Kidney epithelial cell (primary cell): ENCODE data around the gene LRAT. TPM values are rescaled to one million over a fixed set of nuclear protein-coding genes. Genes with fewer than 3 reads are reported as not detected.
"Not testable (repeated sequence)": the region's sequence is repeated elsewhere in the genome, so short reads cannot be mapped to it uniquely, and the experiment has no call there.

Source experiments
- DNase-seq: peaks from one replicate; pipeline ENCODE4 v3.0.0-alpha.2; 2010; ENCODE audit warnings: low read depth
- H3K27me3 ChIP-seq: 2 replicates; pipeline ENCODE4 v1.6.0; 2011; ENCODE audit warnings: low read length; ENCODE audit not compliant: control insufficient read depth, insufficient read depth
- H3K36me3 ChIP-seq: 2 replicates; pipeline ENCODE4 v1.5.1; 2011; ENCODE audit warnings: low read length; ENCODE audit not compliant: control insufficient read depth, insufficient read depth
- H3K4me3 ChIP-seq: 2 replicates; pipeline ENCODE4 v1.5.1; 2011; ENCODE audit warnings: low read depth, mild to moderate bottlenecking, control low read depth, low read length
- total RNA-seq: library from RNA; depleted of rRNA; stranded (reverse); fragments of >200 nt; gene quantifications from 2 replicates; pipeline ENCODE4 v1.2.3, GENCODE V29; 2015
- TF ChIP-seq, protein P1 (sequence below): IDR thresholded peaks from 2 replicates; pipeline ENCODE4 v1.5.1; 2011; ENCODE audit warnings: mild to moderate bottlenecking, moderate library complexity, low read length, control low read depth, inconsistent platforms; ENCODE audit not compliant: insufficient read depth, poor library complexity, severe bottlenecking

LRAT gene
- total RNA-seq, 1 donor from 2014 or later = 1.1 TPM

DNA sequence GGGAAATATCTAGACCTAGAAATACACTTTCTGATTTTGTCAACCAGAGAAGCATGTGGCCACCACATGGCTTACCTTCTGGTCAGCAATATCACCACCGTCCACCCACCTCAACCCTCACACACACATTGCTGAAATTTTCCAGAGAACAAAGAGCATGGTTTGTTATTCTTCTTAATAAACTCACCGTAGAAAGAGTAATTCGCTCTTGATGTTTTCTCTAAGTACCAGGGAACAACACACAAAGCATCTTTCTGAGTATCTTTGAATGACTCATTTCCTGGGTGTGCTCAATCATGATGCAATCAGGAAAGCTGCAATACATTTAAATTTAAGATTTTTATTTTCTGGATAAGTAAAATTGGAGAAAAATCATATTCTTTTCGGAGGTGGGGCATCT lies 24.7 kb upstream of the LRAT start:
- Histone ChIP-seq H3K36me3 (no peaks in the 10 kb centered on the region), H3K27me3 (no peaks in the 10 kb centered on the region), H3K4me3 (no peak overlapping the region)
- TF ChIP-seq, protein P1, sequence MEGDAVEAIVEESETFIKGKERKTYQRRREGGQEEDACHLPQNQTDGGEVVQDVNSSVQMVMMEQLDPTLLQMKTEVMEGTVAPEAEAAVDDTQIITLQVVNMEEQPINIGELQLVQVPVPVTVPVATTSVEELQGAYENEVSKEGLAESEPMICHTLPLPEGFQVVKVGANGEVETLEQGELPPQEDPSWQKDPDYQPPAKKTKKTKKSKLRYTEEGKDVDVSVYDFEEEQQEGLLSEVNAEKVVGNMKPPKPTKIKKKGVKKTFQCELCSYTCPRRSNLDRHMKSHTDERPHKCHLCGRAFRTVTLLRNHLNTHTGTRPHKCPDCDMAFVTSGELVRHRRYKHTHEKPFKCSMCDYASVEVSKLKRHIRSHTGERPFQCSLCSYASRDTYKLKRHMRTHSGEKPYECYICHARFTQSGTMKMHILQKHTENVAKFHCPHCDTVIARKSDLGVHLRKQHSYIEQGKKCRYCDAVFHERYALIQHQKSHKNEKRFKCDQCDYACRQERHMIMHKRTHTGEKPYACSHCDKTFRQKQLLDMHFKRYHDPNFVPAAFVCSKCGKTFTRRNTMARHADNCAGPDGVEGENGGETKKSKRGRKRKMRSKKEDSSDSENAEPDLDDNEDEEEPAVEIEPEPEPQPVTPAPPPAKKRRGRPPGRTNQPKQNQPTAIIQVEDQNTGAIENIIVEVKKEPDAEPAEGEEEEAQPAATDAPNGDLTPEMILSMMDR = no peak
- no peak for DNase-seq

DNA sequence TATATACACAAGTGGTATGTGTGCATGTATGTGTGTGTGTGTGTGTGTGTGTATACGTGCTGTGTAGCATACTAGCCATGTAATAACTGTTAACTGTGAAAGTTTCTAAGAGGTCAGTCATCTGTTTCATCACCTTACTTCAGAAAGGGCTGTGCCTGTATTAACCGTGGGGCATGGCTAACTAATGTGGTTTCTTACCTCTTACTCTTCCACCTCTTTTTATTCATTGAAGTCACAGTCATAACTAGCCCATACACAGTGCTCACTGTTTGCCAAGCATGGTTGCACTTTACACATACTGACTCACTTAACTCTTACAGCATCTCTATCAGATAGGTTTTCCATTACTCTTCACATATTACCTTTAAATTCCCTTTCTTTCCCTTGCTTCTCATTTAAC lies 23.7 kb upstream of the LRAT start:
- no peaks in the 10 kb centered on the region for H3K27me3 ChIP-seq
- H3K4me3 ChIP-seq = no peak overlapping the region
- H3K36me3 ChIP-seq = no peaks in the 10 kb centered on the region
- DNase-seq = peak; percentile 86
- TF ChIP-seq, protein P1 = no peak

DNA sequence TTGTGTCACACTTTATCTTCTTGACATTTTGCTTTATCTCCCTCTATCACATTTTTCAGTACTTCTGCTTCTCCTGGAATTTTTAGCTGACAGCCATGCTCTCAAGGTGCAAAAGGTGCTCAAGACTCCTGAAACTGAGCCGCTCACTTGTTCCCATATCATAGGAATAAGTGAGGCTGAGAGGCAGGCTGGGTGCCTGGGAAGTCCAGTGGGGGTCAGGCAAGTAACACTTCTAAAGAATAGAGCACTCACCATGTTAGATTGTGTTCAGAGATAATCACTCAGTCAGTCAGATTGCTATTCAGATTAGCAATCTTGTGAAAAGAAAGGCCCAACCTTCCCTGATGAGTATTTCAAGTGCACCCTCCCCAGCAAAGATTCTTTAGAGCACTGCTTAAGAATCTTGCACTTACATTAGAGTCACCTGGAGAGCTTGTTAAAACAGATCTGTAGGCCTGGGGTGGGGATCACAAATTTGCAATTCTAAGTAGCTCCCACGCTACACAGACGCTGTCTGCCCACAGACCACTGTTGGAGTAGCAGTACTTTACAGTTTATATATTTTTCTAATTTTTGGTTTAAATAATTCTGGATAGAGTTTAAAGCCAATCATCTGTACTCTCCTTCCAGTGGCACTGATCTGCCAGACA lies 23.1 kb upstream of the LRAT start:
- TF ChIP-seq, protein P1 = no peak
- Histone ChIP-seq H3K36me3 (no peaks in the 10 kb centered on the region), H3K27me3 (no peaks in the 10 kb centered on the region), H3K4me3 (no peak overlapping the region)
- no peak for DNase-seq

DNA sequence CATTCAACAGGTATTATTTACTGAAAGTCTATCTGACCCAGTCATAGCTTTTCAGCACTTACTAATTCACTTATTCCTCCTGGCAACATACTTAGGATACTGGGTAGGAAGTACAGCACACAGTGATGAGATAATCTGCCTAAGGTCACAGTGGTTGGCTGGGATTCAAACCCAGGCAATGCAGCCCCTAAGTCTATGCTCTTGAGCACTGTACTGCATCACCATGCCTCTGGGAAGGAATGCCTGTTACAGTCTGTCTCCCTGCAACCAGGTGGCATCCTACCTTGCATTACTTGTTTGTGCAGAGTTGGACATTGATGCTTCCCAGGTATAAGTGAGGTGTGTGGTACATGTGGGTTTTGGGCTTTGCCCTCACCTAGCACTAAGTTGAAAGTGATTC lies 21.5 kb upstream of the LRAT start:
- no peak for DNase-seq
- no peak overlapping the region for H3K4me3 ChIP-seq
- H3K27me3 ChIP-seq = no peaks in the 10 kb centered on the region
- TF ChIP-seq, protein P1 = no peak
- no peaks in the 10 kb centered on the region for H3K36me3 ChIP-seq

DNA sequence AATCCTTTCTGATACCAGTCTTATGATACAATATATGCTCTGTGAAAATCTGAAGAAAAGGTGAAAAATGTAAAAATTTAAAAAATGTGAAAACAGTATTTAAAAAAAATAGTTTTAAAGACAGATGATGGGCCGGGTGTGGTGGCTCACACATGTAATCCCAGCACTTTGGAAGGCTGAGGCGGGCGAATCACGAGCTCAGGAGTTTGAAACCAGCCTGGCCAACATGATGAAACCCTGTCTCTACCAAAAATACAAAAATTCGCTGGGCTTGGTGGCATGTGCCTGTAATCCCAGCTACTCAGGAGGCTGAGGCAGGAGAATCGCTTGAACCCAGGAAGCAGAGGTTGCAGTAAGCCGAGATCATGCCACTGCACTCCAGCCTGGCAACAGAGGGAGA lies 20.2 kb upstream of the LRAT start:
- not testable (repeated sequence) for H3K36me3 ChIP-seq, H3K4me3 ChIP-seq, DNase-seq, H3K27me3 ChIP-seq

DNA sequence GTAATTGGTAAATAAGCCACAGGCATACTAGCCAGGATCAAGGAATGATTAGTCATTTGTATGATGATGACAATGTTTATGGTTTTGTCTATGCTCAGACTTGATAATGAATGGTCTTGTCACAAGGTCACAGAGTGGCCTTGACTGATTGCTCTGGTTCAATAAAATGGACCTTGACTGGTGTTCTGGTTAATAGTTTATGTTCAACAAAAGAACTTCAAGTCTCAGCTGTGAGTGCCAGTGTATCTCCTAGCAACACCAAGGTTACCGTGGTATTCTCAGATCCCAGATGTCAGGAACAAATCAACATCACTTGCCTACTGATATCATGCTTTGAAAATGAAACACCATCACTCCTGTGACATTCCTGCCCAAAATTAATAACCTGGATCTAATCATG lies 16.3 kb upstream of the LRAT start:
- DNase-seq = no peak
- Histone ChIP-seq H3K36me3 (no peaks in the 10 kb centered on the region), H3K27me3 (no peaks in the 10 kb centered on the region), H3K4me3 (no peak overlapping the region)
- TF ChIP-seq, protein P1 = no peak
